IMR-90 (cell line): ENCODE measurements around the gene CCDC12. TPM values are rescaled to one million over a fixed set of nuclear protein-coding genes. Genes with fewer than 3 reads are reported as not detected.

ENCODE experiments used
- ATAC-seq: fragments of 200-7000 bp; cut with Tn5 transposase; 2 replicates; pipeline ENCODE4 v1.9.1; 2020; ENCODE audit warnings: low read depth, mild to moderate bottlenecking, moderate library complexity
- BruUV-seq: library from RNA; stranded (reverse); fragments of 400-500 nt; replicated peaks from 2 replicates; lab custom pipeline; 2021; lab: Mats Ljungman, UMichigan
- CTCF ChIA-PET: fragments of 300-600 bp; formaldehyde crosslinking; extraction: SDS; loops from one replicate; lab custom pipeline; 2021; ENCODE audit warnings: antibody characterized with exemption; lab: Yijun Ruan, JAX
- POLR2A ChIA-PET: fragments of 300-600 bp; sonication (Branson Sonifier 250); formaldehyde crosslinking; loops from one replicate; lab custom pipeline; 2022; ENCODE audit warnings: antibody characterized with exemption; ENCODE audit not compliant: unreplicated experiment; lab: Charles Lee
- DNase-seq: peaks from one replicate; pipeline ENCODE4 v3.0.0; 2013
- H2AFZ ChIP-seq: replicated peaks from 2 replicates; pipeline ENCODE3; 2013; ENCODE audit warnings: low read length, mild to moderate bottlenecking; ENCODE audit not compliant: poor library complexity
- H2AK5ac ChIP-seq: 2 replicates; pipeline ENCODE4 v1.6.1; 2013; ENCODE audit warnings: low read depth, low read length, inconsistent platforms
- H2AK9ac ChIP-seq: replicated peaks from 2 replicates; pipeline ENCODE3; 2013; ENCODE audit warnings: mild to moderate bottlenecking, low read depth, low read length, moderate library complexity; ENCODE audit not compliant: poor library complexity
- H2BK120ac ChIP-seq: 2 replicates; pipeline ENCODE4 v1.6.1; 2013; ENCODE audit warnings: low read depth, low read length, inconsistent platforms
- H2BK15ac ChIP-seq: 3 replicates; pipeline ENCODE4 v1.6.1; 2013; ENCODE audit warnings: low read depth, low read length, inconsistent platforms
- H2BK20ac ChIP-seq: 2 replicates; pipeline ENCODE4 v1.6.1; 2013; ENCODE audit warnings: low read depth, mild to moderate bottlenecking, inconsistent platforms, low read length, moderate library complexity
- H2BK5ac ChIP-seq: 2 replicates; pipeline ENCODE4 v1.6.1; 2013; ENCODE audit warnings: mild to moderate bottlenecking, low read depth, low read length, inconsistent platforms; ENCODE audit not compliant: poor library complexity, severe bottlenecking
- H3K14ac ChIP-seq: replicated peaks from 2 replicates; pipeline ENCODE4 v1.6.1; 2013; ENCODE audit warnings: low read depth, low read length, inconsistent platforms
- H3K18ac ChIP-seq: 2 replicates; pipeline ENCODE4 v1.6.1; 2013; ENCODE audit warnings: low read depth, low read length, control low read depth
- H3K23ac ChIP-seq: 2 replicates; pipeline ENCODE4 v1.6.1; 2013; ENCODE audit warnings: low read depth, low read length, inconsistent platforms
- H3K27ac ChIP-seq: 2 replicates; pipeline ENCODE4 v1.5.1; 2013; ENCODE audit warnings: mild to moderate bottlenecking, control low read depth, low read length; ENCODE audit not compliant: insufficient read depth
- H3K27me3 ChIP-seq: 2 replicates; pipeline ENCODE4 v1.6.1; 2013; ENCODE audit warnings: low read length; ENCODE audit not compliant: control insufficient read depth, insufficient read depth
- H3K36me3 ChIP-seq: 2 replicates; pipeline ENCODE4 v1.6.1; 2013; ENCODE audit warnings: low read length, mixed read lengths; ENCODE audit not compliant: control insufficient read depth, insufficient read depth
- H3K4ac ChIP-seq: 2 replicates; pipeline ENCODE4 v1.6.1; 2013; ENCODE audit warnings: low read depth, low read length, inconsistent platforms
- H3K4me1 ChIP-seq: 2 replicates; pipeline ENCODE4 v1.6.1; 2013; ENCODE audit warnings: low read length, mixed read lengths; ENCODE audit not compliant: control insufficient read depth, insufficient read depth
- H3K4me2 ChIP-seq: 2 replicates; pipeline ENCODE4 v1.6.1; 2013; ENCODE audit warnings: low read depth, mild to moderate bottlenecking, control low read depth, low read length, moderate library complexity
- H3K4me3 ChIP-seq: 2 replicates; pipeline ENCODE4 v1.5.1; 2013; ENCODE audit warnings: low read depth, mild to moderate bottlenecking, control low read depth, low read length, moderate library complexity; ENCODE audit not compliant: insufficient read depth
- H3K56ac ChIP-seq: 2 replicates; pipeline ENCODE4 v1.6.1; 2013; ENCODE audit warnings: low read length, inconsistent platforms; ENCODE audit not compliant: insufficient read depth; ENCODE audit errors: extremely low read depth
- H3K79me1 ChIP-seq, 2 experiments: 2 replicates each; pipeline ENCODE4 v1.6.1; 2013; ENCODE audit warnings: low read length in 2 of 2, inconsistent platforms in 1 of 2, low read depth in 1 of 2
- H3K9ac ChIP-seq: 2 replicates; pipeline ENCODE4 v1.6.1; 2013; ENCODE audit warnings: low read depth, low read length, control low read depth
- H3K9me1 ChIP-seq: 2 replicates; pipeline ENCODE4 v1.6.1; 2013; ENCODE audit warnings: low read length, inconsistent platforms; ENCODE audit not compliant: insufficient read depth
- H3K9me3 ChIP-seq: 2 replicates; pipeline ENCODE4 v1.6.1; 2013; ENCODE audit warnings: low read length; ENCODE audit not compliant: control insufficient read depth, insufficient read depth
- H4K20me1 ChIP-seq: 2 replicates; pipeline ENCODE4 v1.6.1; 2013; ENCODE audit warnings: low read length, inconsistent platforms; ENCODE audit not compliant: insufficient read depth
- H4K5ac ChIP-seq: 2 replicates; pipeline ENCODE4 v1.6.1; 2013; ENCODE audit warnings: mild to moderate bottlenecking, low read depth, low read length, control low read depth
- H4K8ac ChIP-seq, 2 experiments: 2 replicates each; pipeline ENCODE4 v1.6.1; 2013; ENCODE audit warnings: low read depth in 2 of 2, low read length in 2 of 2, control low read depth in 1 of 2, inconsistent platforms in 1 of 2
- H4K91ac ChIP-seq: 2 replicates; pipeline ENCODE4 v1.6.1; 2013; ENCODE audit warnings: low read depth, low read length, inconsistent platforms; ENCODE audit not compliant: insufficient read depth
- BHLHE40 ChIP-seq: fragments of 150-350 bp; IDR thresholded peaks from 2 replicates; pipeline ENCODE4 v1.6.1; 2016; ENCODE audit warnings: mild to moderate bottlenecking, low read depth, low read length
- CEBPB ChIP-seq: IDR thresholded peaks from 2 replicates; pipeline ENCODE4 v1.6.1; 2012; ENCODE audit warnings: low read depth, low read length, improper control_type of control experiment
- CHD1 ChIP-seq: IDR thresholded peaks from 2 replicates; pipeline ENCODE4 v1.6.1; 2012; ENCODE audit warnings: low read depth, low read length, improper control_type of control experiment
- FOS ChIP-seq: fragments of 150-350 bp; IDR thresholded peaks from 2 replicates; pipeline ENCODE4 v1.6.1; 2016; ENCODE audit warnings: low read depth, low read length
- MAZ ChIP-seq: IDR thresholded peaks from 2 replicates; pipeline ENCODE4 v1.6.1; 2012; ENCODE audit warnings: low read depth, mild to moderate bottlenecking, low read length, improper control_type of control experiment, moderate library complexity, borderline replicate concordance
- MXI1 ChIP-seq: IDR thresholded peaks from 2 replicates; pipeline ENCODE4 v1.6.1; 2012; ENCODE audit warnings: low read depth, mild to moderate bottlenecking, low read length, moderate library complexity, borderline replicate concordance
- POLR2A ChIP-seq: IDR thresholded peaks from 2 replicates; pipeline ENCODE4 v1.6.1; 2012; ENCODE audit warnings: mild to moderate bottlenecking, low read depth, low read length
- RAD21 ChIP-seq: IDR thresholded peaks from 2 replicates; pipeline ENCODE4 v1.6.1; 2012; ENCODE audit warnings: low read length, improper control_type of control experiment
- RFX5 ChIP-seq: IDR thresholded peaks from 2 replicates; pipeline ENCODE4 v1.8.0; 2012; ENCODE audit warnings: low read depth, mild to moderate bottlenecking, low read length, moderate library complexity
- SMC3 ChIP-seq: fragments of 150-350 bp; IDR thresholded peaks from 2 replicates; pipeline ENCODE4 v1.6.1; 2016; ENCODE audit warnings: low read depth, mild to moderate bottlenecking, antibody characterized with exemption, low read length, moderate library complexity
- WGBS, 2 experiments: methylation state at CpG; one replicate each; pipeline versions ENCODE4 v1.1.5 to v1.1.7; 2013; ENCODE audit warnings: missing lambda C conversion rate in 2 of 2; ENCODE audit not compliant: insufficient read length in 1 of 2; ENCODE audit errors: extremely low coverage in 2 of 2; 5-methylcytosine and 5-hydroxymethylcytosine counted together
- dilution Hi-C: fragments of 300-500 bp; cut with HindIII; formaldehyde crosslinking; loops from one replicate; pipeline ENCODE4 v1.14.3; 2018; ENCODE audit warnings: low sequenced_read_pairs; ENCODE audit not compliant: unreplicated experiment
- in situ Hi-C: fragments of 300-500 bp; cut with MboI; formaldehyde crosslinking; loops from 3 replicates; pipeline ENCODE4 v1.14.3; 2019; ENCODE audit warnings: low sequenced_read_pairs, inconsistent platforms, mixed read lengths
- intact Hi-C: fragments of 100-400 bp; cut with micrococcal nuclease; formaldehyde crosslinking; loops from 2 replicates; pipeline ENCODE4 v1.10.0; 2022
- polyA plus RNA-seq, 3 experiments: library from polyadenylated mRNA; depleted of rRNA; stranded (reverse); fragments of >200 nt; gene quantifications; 2 replicates each; pipeline ENCODE4 v1.2.3, GENCODE V29; 2012; ENCODE audit warnings: low replicate concordance in 1 of 3
- total RNA-seq: library from RNA; depleted of rRNA; stranded (reverse); fragments of >200 nt; gene quantifications from 2 replicates; pipeline ENCODE4 v1.2.3, GENCODE V29; 2012

Gene CCDC12
- total and polyA plus RNA-seq, 2 of the 4 experiments (the other 2 are of a cell fraction) = 15.2 to 35.1 TPM

- H2BK120ac ChIP-seq = no peak overlapping the region
- no peak overlapping the region for H3K4me3 ChIP-seq
- WGBS, 2 experiments = no CpG with 5 or more reads among the region's 4 CpGs
- no peak overlapping the region for H3K56ac ChIP-seq
- TF ChIP-seq CEBPB (no peak), RFX5 (no peak), MAZ (no peak), POLR2A (no peak), RAD21 (no peak), FOS (no peak), MXI1 (no peak), BHLHE40 (no peak), CHD1 (no peak), SMC3 (no peak)
- peaks cover 21% of the 10 kb centered on the region for H3K4me1 ChIP-seq
- H2BK5ac ChIP-seq = no peak overlapping the region
- no peak overlapping the region for H3K18ac ChIP-seq
- H3K9me1 ChIP-seq = peaks cover 34% of the 10 kb centered on the region
- H3K27ac ChIP-seq = no peak overlapping the region
- no TSS peak for BruUV-seq
- in situ Hi-C loops = no loop called here
- CTCF ChIA-PET = no interaction called here
- H2AFZ ChIP-seq = no peak overlapping the region
- no peak overlapping the region for H4K91ac ChIP-seq
- intact Hi-C loops = no loop called here
- no peak overlapping the region for H3K23ac ChIP-seq
- POLR2A ChIA-PET = no interaction called here
- H3K9ac ChIP-seq = no peak overlapping the region
- H2AK9ac ChIP-seq = no peak overlapping the region
- no peak overlapping the region for H3K4ac ChIP-seq
- dilution Hi-C loops = no loop called here
- H3K9me3 ChIP-seq = no peaks in the 10 kb centered on the region
- peaks cover 50% of the 10 kb centered on the region for H4K20me1 ChIP-seq
- H4K5ac ChIP-seq = no peak overlapping the region
- H3K14ac ChIP-seq = no peak overlapping the region
- no peak overlapping the region for H2BK15ac ChIP-seq
- DNase-seq = no peak
- ATAC-seq = no peak
- H2BK20ac ChIP-seq = no peak overlapping the region
- peaks cover 17% of the 10 kb centered on the region for H3K36me3 ChIP-seq
- no peaks in the 10 kb centered on the region for H3K27me3 ChIP-seq
- no peak overlapping the region for H2AK5ac ChIP-seq
- H4K8ac ChIP-seq = no peak overlapping the region
- no peak overlapping the region for H3K4me2 ChIP-seq
- H3K79me1 ChIP-seq = peaks cover 37 to 87% of the 10 kb centered on the region in 2 experiments
Observed at GRCh38 chr3:47020311-47020710, 43.8 kb upstream of the CCDC12 start.
